ENCODE results near the gene ITCH.

DNA sequence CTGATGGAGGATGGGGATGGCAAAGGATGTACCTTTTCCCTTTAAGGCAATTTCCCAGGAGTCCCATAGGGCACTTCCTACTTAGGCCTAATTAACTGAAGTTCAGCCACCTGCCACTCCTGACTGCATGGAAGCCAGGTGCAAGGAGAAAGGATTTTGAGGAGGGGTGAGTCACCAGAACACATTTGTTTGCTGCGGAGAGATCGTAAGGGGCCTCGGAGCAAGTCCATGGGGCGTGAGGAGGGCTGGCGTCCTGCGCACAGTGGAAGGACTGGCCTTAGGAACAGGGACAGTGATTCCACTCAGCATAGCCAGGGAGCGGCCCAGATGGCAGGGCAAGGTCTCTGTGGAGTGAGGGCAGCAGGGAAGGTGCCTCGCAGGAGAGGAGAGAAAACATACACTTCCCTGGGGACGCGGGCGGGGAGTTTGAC is 183.7 kb downstream of the ITCH start:
- no peak for TF ChIP-seq POLR2AphosphoS5 (IDR thresholded peaks at IDR 0.05; ENCODE audit: borderline replicate concordance, low read depth, low read length)
- no peak for TF ChIP-seq EZH2 (IDR thresholded peaks at IDR 0.05)

All from SK-N-MC (cell line).